Middle frontal gyrus (tissue), 1 donor: ENCODE data around the gene ADARB2.

ENCODE experiments used
- DNase-seq: peaks from one replicate; pipeline ENCODE4 v3.0.0-alpha.2; 2015; ENCODE audit warnings: low spot score; ENCODE audit errors: extremely low spot score

The ADARB2 gene

GRCh38 chr10:1597370-1598146, 139.8 kb downstream of the ADARB2 start:
- no peak for DNase-seq

- no peak for DNase-seq
Measured at GRCh38 chr10:1596482-1597099, 140.7 kb downstream of the ADARB2 start.

- DNase-seq: no peak
Measured at GRCh38 chr10:1595726-1596125, 141.6 kb downstream of the ADARB2 start.

GRCh38 chr10:1595242-1595600, 142.1 kb downstream of the ADARB2 start:
- DNase-seq: no peak

GRCh38 chr10:1594372-1595241, 142.7 kb downstream of the ADARB2 start:
- DNase-seq: no peak

- no peak for DNase-seq
Measured at GRCh38 chr10:1591742-1592141, 145.6 kb downstream of the ADARB2 start.

- DNase-seq: no peak
Measured at GRCh38 chr10:1591045-1591444, 146.3 kb downstream of the ADARB2 start.

- no peak for DNase-seq
Measured at GRCh38 chr10:1589257-1589656, 148.1 kb downstream of the ADARB2 start.

- no peak for DNase-seq
Measured at GRCh38 chr10:1582739-1583138, 154.6 kb downstream of the ADARB2 start.

- DNase-seq: no peak
Measured at GRCh38 chr10:1581189-1581588, 156.1 kb downstream of the ADARB2 start.

GRCh38 chr10:1579671-1580070, 157.7 kb downstream of the ADARB2 start:
- DNase-seq: no peak

- DNase-seq: no peak
Measured at GRCh38 chr10:1579141-1579491, 158.2 kb downstream of the ADARB2 start.

GRCh38 chr10:1578392-1579140, 158.8 kb downstream of the ADARB2 start:
- DNase-seq: no peak

- no peak for DNase-seq
Measured at GRCh38 chr10:1577945-1578344, 159.4 kb downstream of the ADARB2 start.

- no peak for DNase-seq
Measured at GRCh38 chr10:1577373-1577770, 160.0 kb downstream of the ADARB2 start.

GRCh38 chr10:1576467-1577372, 160.6 kb downstream of the ADARB2 start:
- no peak for DNase-seq

GRCh38 chr10:1575481-1576244, 161.7 kb downstream of the ADARB2 start:
- no peak for DNase-seq

- no peak for DNase-seq
Measured at GRCh38 chr10:1574719-1575118, 162.6 kb downstream of the ADARB2 start.

- DNase-seq: no peak
Measured at GRCh38 chr10:1573981-1574380, 163.3 kb downstream of the ADARB2 start.
